Measurements from ENCODE around the gene TNFSF12. TPM values are rescaled to one million over a fixed set of nuclear protein-coding genes. Genes with fewer than 3 reads are reported as not detected.
A peak's percentile ranks its signal among the peaks of the same experiment; 100 is the strongest.

TNFSF12 gene
- total and polyA plus RNA-seq, 5 donors from 2014 or later = 35.5 to 49.6 (median 43.9) TPM

GRCh38 chr17:7549401-7550055 lies 670 bp downstream of the TNFSF12 start:
- H3K4me3 Mint-ChIP-seq = peak overlapping the region; percentile 89 to 96 (median 92)
- Histone ChIP-seq H3K27me3 (ENCODE audit: control insufficient read depth, insufficient read depth, low read length) (no peaks in the 10 kb centered on the region), H3K4me3 (ENCODE audit: low read depth, low read length) (peak overlapping the region; percentile 70), H3K4me1 (ENCODE audit: control insufficient read depth, insufficient read depth, low read length, poor library complexity, severe bottlenecking) (peaks cover 51% of the 10 kb centered on the region), H3K9me3 (ENCODE audit: control insufficient read depth in 2 of 2, low read length in 2 of 2) (no peaks in the 10 kb centered on the region), H3K27ac (ENCODE audit: insufficient read depth, low read length, poor library complexity, severe bottlenecking) (peak overlapping the region; percentile 69), H3K36me3 (ENCODE audit: control insufficient read depth, insufficient read depth, low read length) (no peaks in the 10 kb centered on the region)
- DNase-seq (peak; percentile 15 to 87 (median 42)), ATAC-seq (ENCODE audit: low read depth in 2 of 2) (peak; percentile 56 to 63)
- H3K9me3 Mint-ChIP-seq = no peaks in the 10 kb centered on the region
- H3K27ac Mint-ChIP-seq = peak overlapping the region; percentile 88 to 97 (median 92)
- no peaks in the 10 kb centered on the region for H3K27me3 Mint-ChIP-seq
- H3K36me3 Mint-ChIP-seq = peaks cover 16% of the 10 kb centered on the region
- H3K4me1 Mint-ChIP-seq = peaks cover 5 to 63% (median 47%) of the 10 kb centered on the region in 4 donors

DNA sequence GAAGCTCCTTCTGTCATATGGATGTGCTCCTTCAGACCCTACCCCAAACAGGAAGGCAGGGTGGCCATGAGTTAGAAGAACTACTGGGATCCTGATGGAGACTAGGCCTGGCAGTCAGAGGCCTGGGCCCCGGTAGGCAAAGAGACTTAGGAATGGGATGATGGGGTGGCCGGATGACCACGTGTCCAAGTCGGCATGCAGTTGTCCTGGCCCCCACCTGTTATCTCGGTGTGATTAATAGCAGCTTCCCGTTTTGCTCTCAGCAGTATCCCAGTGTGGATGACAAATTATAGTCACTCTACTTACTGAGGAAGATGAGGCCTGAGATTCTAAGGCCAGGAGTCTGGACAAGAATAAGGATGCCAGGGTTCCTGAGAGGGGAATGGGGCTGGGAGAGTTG lies 1.5 kb downstream of the TNFSF12 start:
- Mint-ChIP-seq H3K4me1 (peaks cover 5 to 68% (median 51%) of the 10 kb centered on the region in 4 donors), H3K36me3 (peaks cover 16% of the 10 kb centered on the region), H3K27me3 (no peaks in the 10 kb centered on the region), H3K27ac (peak overlapping the region; percentile 88 to 97 (median 92)), H3K4me3 (peak overlapping the region; percentile 89 to 96 (median 92)), H3K9me3 (no peaks in the 10 kb centered on the region)
- Histone ChIP-seq H3K4me1 (ENCODE audit: control insufficient read depth, insufficient read depth, low read length, poor library complexity, severe bottlenecking) (peaks cover 51% of the 10 kb centered on the region), H3K36me3 (ENCODE audit: control insufficient read depth, insufficient read depth, low read length) (no peaks in the 10 kb centered on the region), H3K9me3 (ENCODE audit: control insufficient read depth in 2 of 2, low read length in 2 of 2) (no peaks in the 10 kb centered on the region), H3K27me3 (ENCODE audit: control insufficient read depth, insufficient read depth, low read length) (no peaks in the 10 kb centered on the region), H3K27ac (ENCODE audit: insufficient read depth, low read length, poor library complexity, severe bottlenecking) (peak overlapping the region; percentile 69), H3K4me3 (ENCODE audit: low read depth, low read length) (peak overlapping the region; percentile 70)
- DNase-seq = no peak
- ATAC-seq (ENCODE audit: low read depth in 2 of 2) = no peak

GRCh38 chr17:7551396-7551795 lies 2.5 kb downstream of the TNFSF12 start:
- no peak overlapping the region for H3K4me3 ChIP-seq (ENCODE audit: low read depth, low read length)
- DNase-seq (no peak), ATAC-seq (ENCODE audit: low read depth in 2 of 2) (no peak)
- no peaks in the 10 kb centered on the region for H3K27me3 Mint-ChIP-seq
- H3K27ac ChIP-seq (ENCODE audit: insufficient read depth, low read length, poor library complexity, severe bottlenecking) = peak overlapping the region; percentile 15
- peaks cover 51% of the 10 kb centered on the region for H3K4me1 ChIP-seq (ENCODE audit: control insufficient read depth, insufficient read depth, low read length, poor library complexity, severe bottlenecking)
- H3K27me3 ChIP-seq (ENCODE audit: control insufficient read depth, insufficient read depth, low read length) = no peaks in the 10 kb centered on the region
- no peaks in the 10 kb centered on the region for H3K36me3 ChIP-seq (ENCODE audit: control insufficient read depth, insufficient read depth, low read length)
- peak overlapping the region; percentile 47 to 90 (median 70) for H3K4me3 Mint-ChIP-seq
- peaks cover 5 to 74% (median 57%) of the 10 kb centered on the region in 4 donors for H3K4me1 Mint-ChIP-seq
- H3K9me3 ChIP-seq (ENCODE audit: control insufficient read depth in 2 of 2, low read length in 2 of 2) = no peaks in the 10 kb centered on the region
- H3K27ac Mint-ChIP-seq = peak overlapping the region; percentile 88 to 97 (median 95)
- H3K36me3 Mint-ChIP-seq = peaks cover 18% of the 10 kb centered on the region
- no peaks in the 10 kb centered on the region for H3K9me3 Mint-ChIP-seq

DNA sequence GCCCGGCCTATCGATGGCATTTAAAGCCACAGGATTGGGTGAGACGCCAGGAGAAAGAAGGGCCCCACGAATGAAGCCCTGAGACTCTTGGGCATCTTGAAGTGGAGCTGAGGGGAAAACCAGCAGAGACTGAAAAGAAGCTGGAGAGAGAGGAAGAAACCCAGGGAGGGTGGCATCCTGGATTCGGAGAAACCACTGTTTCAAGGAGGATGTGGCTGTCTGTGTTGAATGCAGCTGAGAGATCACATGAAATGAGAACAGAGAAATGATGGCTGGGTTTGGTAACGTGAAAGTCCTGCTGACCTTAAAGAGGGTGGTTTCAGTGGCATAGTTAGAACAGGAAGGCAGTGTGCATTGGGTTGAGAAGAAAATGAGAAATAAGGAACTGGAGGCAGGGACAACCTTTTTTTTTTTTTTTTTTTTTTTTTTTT lies 3.8 kb downstream of the TNFSF12 start:
- DNase-seq (peak in 2 of 3 donors; percentile 49 to 96), ATAC-seq (ENCODE audit: low read depth in 2 of 2) (peak; percentile 72 to 77)
- H3K27ac ChIP-seq (ENCODE audit: insufficient read depth, low read length, poor library complexity, severe bottlenecking) = peak overlapping the region; percentile 66
- peak overlapping the region; percentile 66 for H3K4me3 ChIP-seq (ENCODE audit: low read depth, low read length)
- peaks cover 48% of the 10 kb centered on the region for H3K4me1 ChIP-seq (ENCODE audit: control insufficient read depth, insufficient read depth, low read length, poor library complexity, severe bottlenecking)
- Mint-ChIP-seq H3K36me3 (peaks cover 21% of the 10 kb centered on the region), H3K27me3 (no peaks in the 10 kb centered on the region), H3K4me1 (peaks cover 5 to 74% (median 56%) of the 10 kb centered on the region in 4 donors), H3K9me3 (no peaks in the 10 kb centered on the region), H3K27ac (peak overlapping the region; percentile 88 to 95 (median 91)), H3K4me3 (peak overlapping the region; percentile 8 to 87 (median 72))
- no peaks in the 10 kb centered on the region for H3K9me3 ChIP-seq (ENCODE audit: control insufficient read depth in 2 of 2, low read length in 2 of 2)
- no peaks in the 10 kb centered on the region for H3K36me3 ChIP-seq (ENCODE audit: control insufficient read depth, insufficient read depth, low read length)
- H3K27me3 ChIP-seq (ENCODE audit: control insufficient read depth, insufficient read depth, low read length) = no peaks in the 10 kb centered on the region

DNA sequence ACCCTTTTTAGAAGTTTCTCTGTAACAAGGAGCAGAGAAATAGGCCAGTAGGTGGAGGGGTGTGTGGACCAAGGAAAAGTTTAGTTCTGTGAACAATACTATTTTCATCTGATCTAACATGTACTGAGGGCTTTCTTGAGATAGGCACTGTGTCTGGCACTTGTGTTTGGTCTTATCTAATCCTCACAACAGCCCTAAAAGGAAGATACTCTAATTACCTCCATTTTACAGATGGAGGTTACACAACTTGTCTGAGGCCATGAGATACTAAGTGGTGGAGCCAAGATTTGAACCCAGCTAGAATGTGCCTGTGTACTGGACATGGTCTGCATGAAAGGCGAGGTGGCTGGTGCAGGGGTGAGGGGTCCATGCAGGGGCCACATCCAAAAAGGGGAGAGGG lies 4.5 kb downstream of the TNFSF12 start:
- ATAC-seq (ENCODE audit: low read depth in 2 of 2) (no peak), DNase-seq (no peak)
- Histone ChIP-seq H3K4me3 (ENCODE audit: low read depth, low read length) (peak overlapping the region; percentile 17), H3K4me1 (ENCODE audit: control insufficient read depth, insufficient read depth, low read length, poor library complexity, severe bottlenecking) (peaks cover 48% of the 10 kb centered on the region), H3K27me3 (ENCODE audit: control insufficient read depth, insufficient read depth, low read length) (no peaks in the 10 kb centered on the region), H3K36me3 (ENCODE audit: control insufficient read depth, insufficient read depth, low read length) (no peaks in the 10 kb centered on the region), H3K27ac (ENCODE audit: insufficient read depth, low read length, poor library complexity, severe bottlenecking) (peak overlapping the region; percentile 63), H3K9me3 (ENCODE audit: control insufficient read depth in 2 of 2, low read length in 2 of 2) (no peaks in the 10 kb centered on the region)
- peaks cover 21% of the 10 kb centered on the region for H3K36me3 Mint-ChIP-seq
- peak overlapping the region in 3 of 4 donors; percentile 50 to 87 (median 73) for H3K4me3 Mint-ChIP-seq
- H3K27me3 Mint-ChIP-seq = no peaks in the 10 kb centered on the region
- H3K4me1 Mint-ChIP-seq = peaks cover 5 to 71% (median 52%) of the 10 kb centered on the region in 4 donors
- H3K9me3 Mint-ChIP-seq = no peaks in the 10 kb centered on the region
- H3K27ac Mint-ChIP-seq = peak overlapping the region; percentile 88 to 95 (median 91)

- Histone ChIP-seq H3K27ac (ENCODE audit: insufficient read depth, low read length, poor library complexity, severe bottlenecking) (no peak overlapping the region), H3K4me3 (ENCODE audit: low read depth, low read length) (no peak overlapping the region), H3K27me3 (ENCODE audit: control insufficient read depth, insufficient read depth, low read length) (no peaks in the 10 kb centered on the region), H3K9me3 (ENCODE audit: control insufficient read depth in 2 of 2, low read length in 2 of 2) (no peaks in the 10 kb centered on the region), H3K36me3 (ENCODE audit: control insufficient read depth, insufficient read depth, low read length) (peaks cover 2% of the 10 kb centered on the region), H3K4me1 (ENCODE audit: control insufficient read depth, insufficient read depth, low read length, poor library complexity, severe bottlenecking) (peaks cover 42% of the 10 kb centered on the region)
- Mint-ChIP-seq H3K9me3 (no peaks in the 10 kb centered on the region), H3K36me3 (peaks cover 17% of the 10 kb centered on the region), H3K27ac (peak overlapping the region; percentile 84 to 97 (median 92)), H3K4me3 (peak overlapping the region in 2 of 4 donors; percentile 72 to 73), H3K4me1 (peaks cover 7 to 71% (median 46%) of the 10 kb centered on the region in 4 donors), H3K27me3 (no peaks in the 10 kb centered on the region)
- no peak for ATAC-seq (ENCODE audit: low read depth in 2 of 2)
- DNase-seq = no peak
Observed at GRCh38 chr17:7555320-7555948, 6.6 kb downstream of the TNFSF12 start.

- Mint-ChIP-seq H3K36me3 (peaks cover 17% of the 10 kb centered on the region), H3K27ac (peak overlapping the region in 1 of 3 donors; percentile 12), H3K4me3 (peak overlapping the region in 1 of 4 donors; percentile 67), H3K4me1 (peaks cover 17 to 71% (median 44%) of the 10 kb centered on the region in 4 donors), H3K9me3 (no peaks in the 10 kb centered on the region), H3K27me3 (peaks cover 7% of the 10 kb centered on the region)
- Histone ChIP-seq H3K4me3 (ENCODE audit: low read depth, low read length) (no peak overlapping the region), H3K27ac (ENCODE audit: insufficient read depth, low read length, poor library complexity, severe bottlenecking) (no peak overlapping the region), H3K27me3 (ENCODE audit: control insufficient read depth, insufficient read depth, low read length) (no peaks in the 10 kb centered on the region), H3K9me3 (ENCODE audit: control insufficient read depth in 2 of 2, low read length in 2 of 2) (no peaks in the 10 kb centered on the region), H3K4me1 (ENCODE audit: control insufficient read depth, insufficient read depth, low read length, poor library complexity, severe bottlenecking) (peaks cover 43% of the 10 kb centered on the region), H3K36me3 (ENCODE audit: control insufficient read depth, insufficient read depth, low read length) (peaks cover 2% of the 10 kb centered on the region)
- DNase-seq (no peak), ATAC-seq (ENCODE audit: low read depth in 2 of 2) (no peak)
Observed at GRCh38 chr17:7556627-7557026, 7.8 kb downstream of the TNFSF12 start.
